Activated CD8-positive, alpha-beta memory T cell treated with anti-CD3 and anti-CD28 coated beads, Interleukin-2, amount 50 U/mL, for 1 hour (primary cell): ENCODE data around the gene CLDN1.

ENCODE experiments used
- DNase-seq: peaks from one replicate; pipeline ENCODE4 v3.0.0-alpha.2; 2020; ENCODE audit errors: extremely low read depth

CLDN1 gene

GRCh38 chr3:190321789-190322603 lies at the start of gene CLDN1:
Gene CLDN1 (minus strand): TSS chr3:190322446. CDS start chr3:190322206, 240 bp downstream.
- DNase-seq: no peak

- DNase-seq: no peak
Observed at GRCh38 chr3:190371152-190371551, 48.9 kb upstream of the CLDN1 start.

GRCh38 chr3:190370369-190370768 lies 48.1 kb upstream of the CLDN1 start:
- DNase-seq: no peak

- no peak for DNase-seq
Observed at GRCh38 chr3:190369668-190370295, 47.5 kb upstream of the CLDN1 start.

GRCh38 chr3:190368881-190369280 lies 46.6 kb upstream of the CLDN1 start:
- DNase-seq: no peak

GRCh38 chr3:190366133-190366532 lies 43.9 kb upstream of the CLDN1 start:
- DNase-seq: no peak

GRCh38 chr3:190362258-190362657 lies 40.0 kb upstream of the CLDN1 start:
- no peak for DNase-seq

- no peak for DNase-seq
Observed at GRCh38 chr3:190361791-190362190, 39.5 kb upstream of the CLDN1 start.

GRCh38 chr3:190360228-190360627 lies 38.0 kb upstream of the CLDN1 start:
- DNase-seq: no peak

- DNase-seq: no peak
Observed at GRCh38 chr3:190359813-190360212, 37.6 kb upstream of the CLDN1 start.

GRCh38 chr3:190357468-190357867 lies 35.2 kb upstream of the CLDN1 start:
- DNase-seq: no peak

GRCh38 chr3:190356246-190356645 lies 34.0 kb upstream of the CLDN1 start:
- DNase-seq: no peak

- DNase-seq: no peak
Observed at GRCh38 chr3:190352861-190353457, 30.7 kb upstream of the CLDN1 start.

GRCh38 chr3:190346541-190346940 lies 24.3 kb upstream of the CLDN1 start:
- no peak for DNase-seq

- DNase-seq: no peak
Observed at GRCh38 chr3:190345878-190346277, 23.6 kb upstream of the CLDN1 start.

GRCh38 chr3:190345027-190345821 lies 23.0 kb upstream of the CLDN1 start:
- DNase-seq: no peak

GRCh38 chr3:190340071-190340470 lies 17.8 kb upstream of the CLDN1 start:
- DNase-seq: no peak

- DNase-seq: no peak
Observed at GRCh38 chr3:190339130-190339529, 16.9 kb upstream of the CLDN1 start.

GRCh38 chr3:190338717-190339116 lies 16.5 kb upstream of the CLDN1 start:
- no peak for DNase-seq

- no peak for DNase-seq
Observed at GRCh38 chr3:190337301-190337700, 15.1 kb upstream of the CLDN1 start.

- no peak for DNase-seq
Observed at GRCh38 chr3:190336516-190337189, 14.4 kb upstream of the CLDN1 start.

- DNase-seq: no peak
Observed at GRCh38 chr3:190333961-190334360, 11.7 kb upstream of the CLDN1 start.
